Ovary (tissue), 9 donors: ENCODE measurements around the gene NKX1-1. TPM values are rescaled to one million over a fixed set of nuclear protein-coding genes. Genes with fewer than 3 reads are reported as not detected.

ENCODE experiments used
- DNase-seq, 5 donors: peaks; one replicate each; pipeline ENCODE4 v3.0.0-alpha.2; 2019 to 2020
- H3K27ac ChIP-seq, 2 donors: fragments of 200-600 bp; one replicate each; pipeline versions ENCODE4 v1.5.1 to v1.8.0; 2019 to 2022
- H3K27me3 ChIP-seq: fragments of 200-600 bp; one replicate; pipeline ENCODE4 v1.8.0; 2022
- H3K36me3 ChIP-seq: fragments of 200-600 bp; sonication (generic); one replicate; pipeline ENCODE4 v1.5.1; 2019
- H3K4me1 ChIP-seq: one replicate; pipeline ENCODE4 v1.8.1; 2013; ENCODE audit warnings: mild to moderate bottlenecking, moderate library complexity; ENCODE audit not compliant: insufficient read depth
- H3K4me3 ChIP-seq: fragments of 200-600 bp; sonication (generic); one replicate; pipeline ENCODE4 v1.5.1; 2017
- H3K9me3 ChIP-seq, 2 donors: fragments of 200-600 bp in 1 of 2; sonication (generic) in 1 of 2; one replicate each; pipeline versions ENCODE4 v1.5.1 to v1.8.1; 2013 to 2019; ENCODE audit warnings: mild to moderate bottlenecking in 1 of 2, moderate library complexity in 1 of 2
- CTCF ChIP-seq, 3 donors: fragments of 450-650 bp in 2 of 3; fragments of 200-600 bp in 1 of 3; IDR thresholded peaks; one replicate each; pipeline versions ENCODE4 v1.5.1 to v1.8.0; 2016 to 2022; ENCODE audit warnings: antibody characterized with exemption in 3 of 3, mild to moderate bottlenecking in 1 of 3
- EP300 ChIP-seq: sonication (generic); formaldehyde crosslinking; IDR thresholded peaks from one replicate; pipeline ENCODE4 v1.6.1; 2017; ENCODE audit warnings: antibody characterized with exemption
- POLR2A ChIP-seq: fragments of 450-650 bp; IDR thresholded peaks from one replicate; pipeline ENCODE4 v1.6.1; 2017; ENCODE audit warnings: antibody characterized with exemption, mild to moderate bottlenecking, moderate library complexity
- WGBS, 3 donors: extraction: QIAGEN DNeasy Blood & Tissue Kit in 1 of 3; methylation state at CpG; one replicate each; pipeline versions ENCODE4 v1.1.5 to v1.1.7; 2013 to 2017; 5-methylcytosine and 5-hydroxymethylcytosine counted together
- intact Hi-C, 4 donors: fragments of 100-400 bp; cut with DNase I; formaldehyde crosslinking; loops; one replicate each; pipeline versions ENCODE4 v1.11.0 to v1.15.1; 2022 to 2023
- polyA plus RNA-seq, 2 donors: library from polyadenylated mRNA; stranded (reverse); fragments of 200-250 nt in 1 of 2; fragments of 350-450 nt in 1 of 2; fragmentation: Illumina TruSeq in 1 of 2; extraction: RNeasy Lipid Tissue Mini Kit (QIAGEN cat#74804) in 1 of 2; gene quantifications; one replicate each; pipeline ENCODE4 v1.2.3, GENCODE V29; 2013 to 2014
- total RNA-seq, 7 donors: library from RNA; depleted of rRNA in 2 of 7; stranded (reverse); fragments of >200 nt in 2 of 7; fragmentation: NEBNext Ultra II Directional in 3 of 7; extraction: Animal tissue kit (Norgen Biotek cat#: 25700) in 3 of 7; gene quantifications; one replicate each; pipeline versions ENCODE4 v1.1.0 to v1.2.4, GENCODE V29; 2016 to 2023
- donor health status: DM: no; HTN: no; CAD: no; lungs with moderate emphysema.
- donor health status: DM: no; HTN: no; CAD: no.
- donor health status: Bipolar disorder and iron deficiency.
- donor health status: DM: yes; HTN: yes; CAD: no.
- donor health status: DM: no; HTN: no; CAD: no.
- donor health status: DM: yes; HTN: yes; CAD: no.

NKX1-1 gene
- total and polyA plus RNA-seq, 9 donors, result not detected

DNA sequence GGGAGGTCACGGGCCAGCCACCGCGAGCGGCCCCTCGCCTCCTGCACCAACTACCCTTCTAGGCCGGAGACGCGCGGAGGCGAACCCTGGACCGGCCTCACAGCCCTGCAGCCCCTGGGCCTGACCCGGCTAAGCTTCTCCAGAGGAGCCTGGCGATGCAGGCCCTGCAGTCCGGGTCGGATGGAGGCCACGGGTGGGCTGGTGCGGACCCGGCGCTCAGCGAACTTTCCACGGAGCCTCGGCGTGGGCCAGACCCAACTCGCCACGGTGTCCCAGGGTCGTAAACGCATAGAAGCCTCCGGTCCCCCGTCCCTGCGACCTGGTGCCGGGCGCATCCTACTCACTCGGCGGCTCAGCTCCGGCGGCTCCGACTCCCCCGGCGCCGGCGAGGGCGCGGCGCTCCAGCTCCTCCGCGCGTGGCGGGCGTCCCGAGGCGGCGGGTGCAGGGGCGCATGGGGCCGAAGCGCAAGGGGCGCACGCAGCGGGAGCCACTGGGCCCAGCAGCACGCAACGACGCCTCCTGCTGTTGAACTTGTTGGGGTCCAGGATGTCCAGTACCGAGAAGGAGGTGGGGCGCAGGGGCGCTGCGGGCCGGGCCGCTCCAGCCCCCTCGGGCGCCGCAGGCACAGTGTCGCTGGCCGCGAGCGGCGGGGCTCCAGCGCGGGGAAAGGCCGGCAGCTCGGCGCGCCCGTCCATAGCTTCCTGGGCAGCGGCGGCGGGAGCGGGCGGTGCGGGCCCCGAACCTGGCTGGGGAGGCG lies 427 bp downstream of the NKX1-1 start:
- H3K4me1 ChIP-seq, result peaks cover 3% of the 10 kb centered on the region

GRCh38 chr4:1405254-1405635 lies 997 bp downstream of the NKX1-1 start:
- H3K4me3 ChIP-seq, result no peak overlapping the region
- peaks cover 11% of the 10 kb centered on the region for H3K27me3 ChIP-seq
- no peaks in the 10 kb centered on the region for H3K36me3 ChIP-seq
- DNase-seq, result no peak
- H3K27ac ChIP-seq, result no peak overlapping the region
- no peak for TF ChIP-seq POLR2A
- no peak for TF ChIP-seq CTCF (IDR thresholded peaks at IDR 0.05)
- TF ChIP-seq EP300, result no peak
- no peaks in the 10 kb centered on the region for H3K9me3 ChIP-seq
- 5 to 6% (median 5%) methylated on average over 26 of the region's 26 CpGs for WGBS, 3 donors
- intact Hi-C loops, result no loop called here
- no peaks in the 10 kb centered on the region for H3K4me1 ChIP-seq

More for the DNA sequence above, 427 bp downstream of the NKX1-1 start:
- no peak overlapping the region for H3K27ac ChIP-seq
- no peak for TF ChIP-seq CTCF (IDR thresholded peaks at IDR 0.05)
- no peak for TF ChIP-seq EP300
- no peak for TF ChIP-seq POLR2A
- intact Hi-C loops, result no loop called here
- peaks cover 11% of the 10 kb centered on the region for H3K27me3 ChIP-seq
- no peaks in the 10 kb centered on the region for H3K9me3 ChIP-seq
- 2% methylated on average over 73 to 89 of the region's 90 CpGs for WGBS, 3 donors
- no peak overlapping the region for H3K4me3 ChIP-seq
- DNase-seq, result no peak
- no peaks in the 10 kb centered on the region for H3K36me3 ChIP-seq

- peaks cover 11% of the 10 kb centered on the region for H3K27me3 ChIP-seq
- intact Hi-C loops, result no loop called here
These were observed 1.5 kb downstream of the NKX1-1 start for GRCh38 chr4:1404573-1405253.

More at GRCh38 chr4:1404573-1405253, 1.5 kb downstream of the NKX1-1 start:
- no peak overlapping the region for H3K4me3 ChIP-seq
- H3K9me3 ChIP-seq, result no peaks in the 10 kb centered on the region
- 3 to 7% (median 4%) methylated on average over 49 to 54 of the region's 54 CpGs for WGBS, 3 donors
- DNase-seq, result no peak
- TF ChIP-seq POLR2A, result no peak
- TF ChIP-seq CTCF (IDR thresholded peaks at IDR 0.05), result no peak
- no peak for TF ChIP-seq EP300
- H3K36me3 ChIP-seq, result no peaks in the 10 kb centered on the region
- H3K27ac ChIP-seq, result no peak overlapping the region
- no peaks in the 10 kb centered on the region for H3K4me1 ChIP-seq
